GM21576 (cell line): ENCODE results near the gene PM20D2.
"Not testable (repeated sequence)": the region's sequence is repeated elsewhere in the genome, so short reads cannot be mapped to it uniquely, and the experiment has no call there.

Experiments
- ATAC-seq: cut with Tn5 transposase; IDR thresholded peaks from one replicate; pipeline ENCODE4 v1.9.1; 2021; ENCODE audit warnings: mild to moderate bottlenecking, moderate library complexity; ENCODE audit not compliant: unreplicated experiment

The PM20D2 gene

GRCh38 chr6:89145956-89146717 is at the start of gene PM20D2:
Gene PM20D2 (plus strand): TSS chr6:89146055. CDS start chr6:89146145, 90 bp downstream.
- ATAC-seq: peak; percentile 64

- peak; percentile 75 for ATAC-seq
Observed at GRCh38 chr6:89098461-89098860, 47.4 kb upstream of the PM20D2 start.

- no peak for ATAC-seq
Observed at GRCh38 chr6:89100114-89100513, 45.7 kb upstream of the PM20D2 start.

- no peak for ATAC-seq
Observed at GRCh38 chr6:89110284-89110683, 35.6 kb upstream of the PM20D2 start.

GRCh38 chr6:89111933-89112332 is 33.9 kb upstream of the PM20D2 start:
- ATAC-seq: no peak

- no peak for ATAC-seq
Observed at GRCh38 chr6:89116702-89117101, 29.2 kb upstream of the PM20D2 start.

GRCh38 chr6:89117211-89118108 is 28.4 kb upstream of the PM20D2 start, which contains the start of gene SRSF12:
Gene SRSF12 (minus strand): TSS chr6:89118071. CDS start chr6:89117887, 184 bp downstream.
- peak; percentile 79 for ATAC-seq

GRCh38 chr6:89118931-89119330 is 26.9 kb upstream of the PM20D2 start:
- ATAC-seq: no peak

GRCh38 chr6:89120371-89120770 is 25.5 kb upstream of the PM20D2 start:
- no peak for ATAC-seq

- no peak for ATAC-seq
Observed at GRCh38 chr6:89121934-89122333, 23.9 kb upstream of the PM20D2 start.

- ATAC-seq: no peak
Observed at GRCh38 chr6:89122625-89123024, 23.2 kb upstream of the PM20D2 start.

- ATAC-seq: not testable (repeated sequence)
Observed at GRCh38 chr6:89128256-89128671, 17.6 kb upstream of the PM20D2 start.

GRCh38 chr6:89131599-89131998 is 14.3 kb upstream of the PM20D2 start:
- no peak for ATAC-seq

- ATAC-seq: no peak
Observed at GRCh38 chr6:89132057-89132456, 13.8 kb upstream of the PM20D2 start.

- ATAC-seq: no peak
Observed at GRCh38 chr6:89133981-89134380, 11.9 kb upstream of the PM20D2 start.

- no peak for ATAC-seq
Observed at GRCh38 chr6:89134723-89135122, 11.1 kb upstream of the PM20D2 start.

GRCh38 chr6:89138173-89138572 is 7.7 kb upstream of the PM20D2 start:
- ATAC-seq: no peak

- ATAC-seq: no peak
Observed at GRCh38 chr6:89139509-89140346, 6.1 kb upstream of the PM20D2 start.

GRCh38 chr6:89140347-89141156 is 5.3 kb upstream of the PM20D2 start:
- ATAC-seq: no peak

- ATAC-seq: peak; percentile 40
Observed at GRCh38 chr6:89144354-89144906, 1.4 kb upstream of the PM20D2 start.
